ENCODE results near the gene DNAJC6. TPM values are rescaled to one million over a fixed set of nuclear protein-coding genes. Genes with fewer than 3 reads are reported as not detected.

The DNAJC6 gene
- total RNA-seq, 1 donor from 2014 or later = 16.7 TPM

GRCh38 chr1:65398083-65398482 lies 88.7 kb downstream of the DNAJC6 start:
- H3K36me3 Mint-ChIP-seq (ENCODE audit: low read depth) = peaks cover 20% of the 10 kb centered on the region
- no peak overlapping the region for H3K4me3 Mint-ChIP-seq (ENCODE audit: unreplicated experiment)
- no peak for TF ChIP-seq CTCF (IDR thresholded peaks at IDR 0.05)
- H3K27me3 Mint-ChIP-seq (ENCODE audit: low read depth) = no peaks in the 10 kb centered on the region
- H3K4me1 Mint-ChIP-seq (ENCODE audit: low read depth) = peaks cover 5% of the 10 kb centered on the region
- H3K27ac Mint-ChIP-seq (ENCODE audit: unreplicated experiment) = no peak overlapping the region
- DNase-seq (ENCODE audit: low spot score) = no peak
- H3K9me3 Mint-ChIP-seq (ENCODE audit: low read depth) = no peaks in the 10 kb centered on the region

- Mint-ChIP-seq H3K27me3 (ENCODE audit: low read depth) (no peaks in the 10 kb centered on the region), H3K36me3 (ENCODE audit: low read depth) (peaks cover 21% of the 10 kb centered on the region), H3K27ac (ENCODE audit: unreplicated experiment) (no peak overlapping the region), H3K4me3 (ENCODE audit: unreplicated experiment) (no peak overlapping the region), H3K9me3 (ENCODE audit: low read depth) (no peaks in the 10 kb centered on the region), H3K4me1 (ENCODE audit: low read depth) (no peaks in the 10 kb centered on the region)
- no peak for TF ChIP-seq CTCF (IDR thresholded peaks at IDR 0.05)
- DNase-seq (ENCODE audit: low spot score) = no peak
Measured at GRCh38 chr1:65399003-65399402, 89.7 kb downstream of the DNAJC6 start.

- H3K27ac Mint-ChIP-seq (ENCODE audit: unreplicated experiment) = no peak overlapping the region
- no peak for DNase-seq (ENCODE audit: low spot score)
- H3K9me3 Mint-ChIP-seq (ENCODE audit: low read depth) = no peaks in the 10 kb centered on the region
- H3K27me3 Mint-ChIP-seq (ENCODE audit: low read depth) = no peaks in the 10 kb centered on the region
- no peak overlapping the region for H3K4me3 Mint-ChIP-seq (ENCODE audit: unreplicated experiment)
- no peaks in the 10 kb centered on the region for H3K4me1 Mint-ChIP-seq (ENCODE audit: low read depth)
- TF ChIP-seq CTCF (IDR thresholded peaks at IDR 0.05) = no peak
- H3K36me3 Mint-ChIP-seq (ENCODE audit: low read depth) = peaks cover 14% of the 10 kb centered on the region
Measured at GRCh38 chr1:65401612-65402011, 92.3 kb downstream of the DNAJC6 start.

- Mint-ChIP-seq H3K27ac (ENCODE audit: unreplicated experiment) (no peak overlapping the region), H3K9me3 (ENCODE audit: low read depth) (no peaks in the 10 kb centered on the region), H3K4me3 (ENCODE audit: unreplicated experiment) (no peak overlapping the region), H3K36me3 (ENCODE audit: low read depth) (peaks cover 16% of the 10 kb centered on the region), H3K4me1 (ENCODE audit: low read depth) (no peaks in the 10 kb centered on the region), H3K27me3 (ENCODE audit: low read depth) (no peaks in the 10 kb centered on the region)
- no peak for DNase-seq (ENCODE audit: low spot score)
- TF ChIP-seq CTCF (IDR thresholded peaks at IDR 0.05) = no peak
Measured at GRCh38 chr1:65404941-65405340, 95.6 kb downstream of the DNAJC6 start.

- H3K9me3 Mint-ChIP-seq (ENCODE audit: low read depth) = no peaks in the 10 kb centered on the region
Measured at GRCh38 chr1:65407877-65408276, 98.5 kb downstream of the DNAJC6 start.

More at GRCh38 chr1:65407877-65408276, 98.5 kb downstream of the DNAJC6 start:
- Mint-ChIP-seq H3K27ac (ENCODE audit: unreplicated experiment) (no peak overlapping the region), H3K4me1 (ENCODE audit: low read depth) (peaks cover 9% of the 10 kb centered on the region), H3K27me3 (ENCODE audit: low read depth) (no peaks in the 10 kb centered on the region), H3K4me3 (ENCODE audit: unreplicated experiment) (no peak overlapping the region), H3K36me3 (ENCODE audit: low read depth) (peaks cover 19% of the 10 kb centered on the region)
- TF ChIP-seq CTCF (IDR thresholded peaks at IDR 0.05) = no peak
- DNase-seq (ENCODE audit: low spot score) = no peak
